IMR-90 (cell line): ENCODE results near the gene ARVCF. TPM values are rescaled to one million over a fixed set of nuclear protein-coding genes. Genes with fewer than 3 reads are reported as not detected.

Experiments used
- ATAC-seq: fragments of 200-7000 bp; cut with Tn5 transposase; 2 replicates; pipeline ENCODE4 v1.9.1; 2020; ENCODE audit warnings: low read depth, mild to moderate bottlenecking, moderate library complexity
- BruUV-seq: library from RNA; stranded (reverse); fragments of 400-500 nt; replicated peaks from 2 replicates; lab custom pipeline; 2021; lab: Mats Ljungman, UMichigan
- CTCF ChIA-PET: fragments of 300-600 bp; formaldehyde crosslinking; extraction: SDS; loops from one replicate; lab custom pipeline; 2021; ENCODE audit warnings: antibody characterized with exemption; lab: Yijun Ruan, JAX
- POLR2A ChIA-PET: fragments of 300-600 bp; sonication (Branson Sonifier 250); formaldehyde crosslinking; loops from one replicate; lab custom pipeline; 2022; ENCODE audit warnings: antibody characterized with exemption; ENCODE audit not compliant: unreplicated experiment; lab: Charles Lee
- DNase-seq: peaks from one replicate; pipeline ENCODE4 v3.0.0; 2013
- H2AFZ ChIP-seq: replicated peaks from 2 replicates; pipeline ENCODE3; 2013; ENCODE audit warnings: low read length, mild to moderate bottlenecking; ENCODE audit not compliant: poor library complexity
- H2AK5ac ChIP-seq: 2 replicates; pipeline ENCODE4 v1.6.1; 2013; ENCODE audit warnings: low read depth, low read length, inconsistent platforms
- H2AK9ac ChIP-seq: replicated peaks from 2 replicates; pipeline ENCODE3; 2013; ENCODE audit warnings: mild to moderate bottlenecking, low read depth, low read length, moderate library complexity; ENCODE audit not compliant: poor library complexity
- H2BK120ac ChIP-seq: 2 replicates; pipeline ENCODE4 v1.6.1; 2013; ENCODE audit warnings: low read depth, low read length, inconsistent platforms
- H2BK15ac ChIP-seq: 3 replicates; pipeline ENCODE4 v1.6.1; 2013; ENCODE audit warnings: low read depth, low read length, inconsistent platforms
- H2BK20ac ChIP-seq: 2 replicates; pipeline ENCODE4 v1.6.1; 2013; ENCODE audit warnings: low read depth, mild to moderate bottlenecking, inconsistent platforms, low read length, moderate library complexity
- H2BK5ac ChIP-seq: 2 replicates; pipeline ENCODE4 v1.6.1; 2013; ENCODE audit warnings: mild to moderate bottlenecking, low read depth, low read length, inconsistent platforms; ENCODE audit not compliant: poor library complexity, severe bottlenecking
- H3K14ac ChIP-seq: replicated peaks from 2 replicates; pipeline ENCODE4 v1.6.1; 2013; ENCODE audit warnings: low read depth, low read length, inconsistent platforms
- H3K18ac ChIP-seq: 2 replicates; pipeline ENCODE4 v1.6.1; 2013; ENCODE audit warnings: low read depth, low read length, control low read depth
- H3K23ac ChIP-seq: 2 replicates; pipeline ENCODE4 v1.6.1; 2013; ENCODE audit warnings: low read depth, low read length, inconsistent platforms
- H3K27ac ChIP-seq: 2 replicates; pipeline ENCODE4 v1.5.1; 2013; ENCODE audit warnings: mild to moderate bottlenecking, control low read depth, low read length; ENCODE audit not compliant: insufficient read depth
- H3K27me3 ChIP-seq: 2 replicates; pipeline ENCODE4 v1.6.1; 2013; ENCODE audit warnings: low read length; ENCODE audit not compliant: control insufficient read depth, insufficient read depth
- H3K36me3 ChIP-seq: 2 replicates; pipeline ENCODE4 v1.6.1; 2013; ENCODE audit warnings: low read length, mixed read lengths; ENCODE audit not compliant: control insufficient read depth, insufficient read depth
- H3K4ac ChIP-seq: 2 replicates; pipeline ENCODE4 v1.6.1; 2013; ENCODE audit warnings: low read depth, low read length, inconsistent platforms
- H3K4me1 ChIP-seq: 2 replicates; pipeline ENCODE4 v1.6.1; 2013; ENCODE audit warnings: low read length, mixed read lengths; ENCODE audit not compliant: control insufficient read depth, insufficient read depth
- H3K4me2 ChIP-seq: 2 replicates; pipeline ENCODE4 v1.6.1; 2013; ENCODE audit warnings: low read depth, mild to moderate bottlenecking, control low read depth, low read length, moderate library complexity
- H3K4me3 ChIP-seq: 2 replicates; pipeline ENCODE4 v1.5.1; 2013; ENCODE audit warnings: low read depth, mild to moderate bottlenecking, control low read depth, low read length, moderate library complexity; ENCODE audit not compliant: insufficient read depth
- H3K56ac ChIP-seq: 2 replicates; pipeline ENCODE4 v1.6.1; 2013; ENCODE audit warnings: low read length, inconsistent platforms; ENCODE audit not compliant: insufficient read depth; ENCODE audit errors: extremely low read depth
- H3K79me1 ChIP-seq, 2 experiments: 2 replicates each; pipeline ENCODE4 v1.6.1; 2013; ENCODE audit warnings: low read length in 2 of 2, inconsistent platforms in 1 of 2, low read depth in 1 of 2
- H3K9ac ChIP-seq: 2 replicates; pipeline ENCODE4 v1.6.1; 2013; ENCODE audit warnings: low read depth, low read length, control low read depth
- H3K9me1 ChIP-seq: 2 replicates; pipeline ENCODE4 v1.6.1; 2013; ENCODE audit warnings: low read length, inconsistent platforms; ENCODE audit not compliant: insufficient read depth
- H3K9me3 ChIP-seq: 2 replicates; pipeline ENCODE4 v1.6.1; 2013; ENCODE audit warnings: low read length; ENCODE audit not compliant: control insufficient read depth, insufficient read depth
- H4K20me1 ChIP-seq: 2 replicates; pipeline ENCODE4 v1.6.1; 2013; ENCODE audit warnings: low read length, inconsistent platforms; ENCODE audit not compliant: insufficient read depth
- H4K5ac ChIP-seq: 2 replicates; pipeline ENCODE4 v1.6.1; 2013; ENCODE audit warnings: mild to moderate bottlenecking, low read depth, low read length, control low read depth
- H4K8ac ChIP-seq, 2 experiments: 2 replicates each; pipeline ENCODE4 v1.6.1; 2013; ENCODE audit warnings: low read depth in 2 of 2, low read length in 2 of 2, control low read depth in 1 of 2, inconsistent platforms in 1 of 2
- H4K91ac ChIP-seq: 2 replicates; pipeline ENCODE4 v1.6.1; 2013; ENCODE audit warnings: low read depth, low read length, inconsistent platforms; ENCODE audit not compliant: insufficient read depth
- BHLHE40 ChIP-seq: fragments of 150-350 bp; IDR thresholded peaks from 2 replicates; pipeline ENCODE4 v1.6.1; 2016; ENCODE audit warnings: mild to moderate bottlenecking, low read depth, low read length
- CEBPB ChIP-seq: IDR thresholded peaks from 2 replicates; pipeline ENCODE4 v1.6.1; 2012; ENCODE audit warnings: low read depth, low read length, improper control_type of control experiment
- CHD1 ChIP-seq: IDR thresholded peaks from 2 replicates; pipeline ENCODE4 v1.6.1; 2012; ENCODE audit warnings: low read depth, low read length, improper control_type of control experiment
- CTCF ChIP-seq: conservative IDR thresholded peaks from 2 replicates; pipeline ENCODE4 v1.5.1; 2012; ENCODE audit warnings: mild to moderate bottlenecking, low read depth, low read length, improper control_type of control experiment
- ELK1 ChIP-seq: fragments of 150-350 bp; IDR thresholded peaks from 2 replicates; pipeline ENCODE4 v1.6.1; 2016; ENCODE audit warnings: low read depth, mild to moderate bottlenecking, low read length, moderate library complexity, borderline replicate concordance
- FOS ChIP-seq: fragments of 150-350 bp; IDR thresholded peaks from 2 replicates; pipeline ENCODE4 v1.6.1; 2016; ENCODE audit warnings: low read depth, low read length
- MAFK ChIP-seq: IDR thresholded peaks from 2 replicates; pipeline ENCODE4 v1.6.1; 2012; ENCODE audit warnings: low read depth, low read length, improper control_type of control experiment
- MAZ ChIP-seq: IDR thresholded peaks from 2 replicates; pipeline ENCODE4 v1.6.1; 2012; ENCODE audit warnings: low read depth, mild to moderate bottlenecking, low read length, improper control_type of control experiment, moderate library complexity, borderline replicate concordance
- NFE2L2 ChIP-seq: fragments of 150-350 bp; IDR thresholded peaks from 2 replicates; pipeline ENCODE4 v1.6.1; 2016; ENCODE audit warnings: low read depth, mild to moderate bottlenecking, low read length
- POLR2A ChIP-seq: IDR thresholded peaks from 2 replicates; pipeline ENCODE4 v1.6.1; 2012; ENCODE audit warnings: mild to moderate bottlenecking, low read depth, low read length
- RAD21 ChIP-seq: IDR thresholded peaks from 2 replicates; pipeline ENCODE4 v1.6.1; 2012; ENCODE audit warnings: low read length, improper control_type of control experiment
- RCOR1 ChIP-seq: IDR thresholded peaks from 2 replicates; pipeline ENCODE4 v1.6.1; 2012; ENCODE audit warnings: mild to moderate bottlenecking, low read length, improper control_type of control experiment; ENCODE audit not compliant: insufficient replicate concordance
- RFX5 ChIP-seq: IDR thresholded peaks from 2 replicates; pipeline ENCODE4 v1.8.0; 2012; ENCODE audit warnings: low read depth, mild to moderate bottlenecking, low read length, moderate library complexity
- SMC3 ChIP-seq: fragments of 150-350 bp; IDR thresholded peaks from 2 replicates; pipeline ENCODE4 v1.6.1; 2016; ENCODE audit warnings: low read depth, mild to moderate bottlenecking, antibody characterized with exemption, low read length, moderate library complexity
- USF2 ChIP-seq: fragments of 150-350 bp; IDR thresholded peaks from 2 replicates; pipeline ENCODE4 v1.6.1; 2017; ENCODE audit warnings: mild to moderate bottlenecking, antibody characterized with exemption, low read length, low read depth
- WGBS, 2 experiments: methylation state at CpG; one replicate each; pipeline versions ENCODE4 v1.1.5 to v1.1.7; 2013; ENCODE audit warnings: missing lambda C conversion rate in 2 of 2; ENCODE audit not compliant: insufficient read length in 1 of 2; ENCODE audit errors: extremely low coverage in 2 of 2; 5-methylcytosine and 5-hydroxymethylcytosine counted together
- dilution Hi-C: fragments of 300-500 bp; cut with HindIII; formaldehyde crosslinking; loops from one replicate; pipeline ENCODE4 v1.14.3; 2018; ENCODE audit warnings: low sequenced_read_pairs; ENCODE audit not compliant: unreplicated experiment
- in situ Hi-C: fragments of 300-500 bp; cut with MboI; formaldehyde crosslinking; loops from 3 replicates; pipeline ENCODE4 v1.14.3; 2019; ENCODE audit warnings: low sequenced_read_pairs, inconsistent platforms, mixed read lengths
- intact Hi-C: fragments of 100-400 bp; cut with micrococcal nuclease; formaldehyde crosslinking; loops from 2 replicates; pipeline ENCODE4 v1.10.0; 2022
- polyA plus RNA-seq, 3 experiments: library from polyadenylated mRNA; depleted of rRNA; stranded (reverse); fragments of >200 nt; gene quantifications; 2 replicates each; pipeline ENCODE4 v1.2.3, GENCODE V29; 2012; ENCODE audit warnings: low replicate concordance in 1 of 3
- total RNA-seq: library from RNA; depleted of rRNA; stranded (reverse); fragments of >200 nt; gene quantifications from 2 replicates; pipeline ENCODE4 v1.2.3, GENCODE V29; 2012

ARVCF gene
- total and polyA plus RNA-seq, 2 of the 4 experiments (the other 2 are of a cell fraction): 8.6 to 14.1 TPM

- Histone ChIP-seq H3K27me3 (no peaks in the 10 kb centered on the region), H4K5ac (no peak overlapping the region), H3K27ac (no peak overlapping the region), H3K4me1 (no peaks in the 10 kb centered on the region), H2BK20ac (no peak overlapping the region), H4K91ac (no peak overlapping the region), H3K79me1 (peaks cover 3 to 18% of the 10 kb centered on the region in 2 experiments; a peak in 3 of 4 replicates), H3K4me2 (no peak overlapping the region), H2BK5ac (no peak overlapping the region), H3K18ac (no peak overlapping the region), H3K9me1 (no peaks in the 10 kb centered on the region; the same call in 1 of the 2 replicates), H4K8ac (no peak overlapping the region), H2BK15ac (no peak overlapping the region), H2AFZ (no peak overlapping the region), H3K9me3 (no peaks in the 10 kb centered on the region), H3K23ac (no peak overlapping the region), H2AK9ac (peak overlapping the region; percentile 45), H4K20me1 (peaks cover 6% of the 10 kb centered on the region), H3K14ac (no peak overlapping the region), H3K56ac (no peak overlapping the region), H2BK120ac (no peak overlapping the region), H3K4me3 (no peak overlapping the region), H3K4ac (no peak overlapping the region), H3K9ac (no peak overlapping the region), H2AK5ac (no peak overlapping the region), H3K36me3 (peaks cover 40% of the 10 kb centered on the region)
- ChIA-PET POLR2A (no interaction called here), CTCF (no interaction called here)
- ATAC-seq (no peak), DNase-seq (no peak)
- BruUV-seq: no TSS peak
- dilution Hi-C loops (no loop called here), in situ Hi-C loops (no loop called here), intact Hi-C loops (no loop called here)
- WGBS, 2 experiments: 100% methylated on average over 2 of the region's 7 CpGs; no CpG with 5 or more reads in 1 of the 2 experiments
- TF ChIP-seq NFE2L2 (no peak), MAZ (no peak), CTCF (no peak), RAD21 (no peak), RFX5 (no peak), CEBPB (no peak), USF2 (no peak), SMC3 (no peak), MAFK (no peak), BHLHE40 (no peak), FOS (no peak), RCOR1 (no peak), CHD1 (no peak), ELK1 (no peak), POLR2A (no peak)
Measured at GRCh38 chr22:20040327-20041200, 23.9 kb upstream of the ARVCF start.
